DMS79 treated with DMSO at 0.1 percent for 48 hours (cell line): ENCODE measurements around the gene ROPN1L.
A peak's percentile ranks its signal among the peaks of the same experiment; 100 is the strongest.

ENCODE experiments used
- DNase-seq: peaks from one replicate; lab custom pipeline; 2025; lab: John Stamatoyannopoulos, UW

The ROPN1L gene

DNA sequence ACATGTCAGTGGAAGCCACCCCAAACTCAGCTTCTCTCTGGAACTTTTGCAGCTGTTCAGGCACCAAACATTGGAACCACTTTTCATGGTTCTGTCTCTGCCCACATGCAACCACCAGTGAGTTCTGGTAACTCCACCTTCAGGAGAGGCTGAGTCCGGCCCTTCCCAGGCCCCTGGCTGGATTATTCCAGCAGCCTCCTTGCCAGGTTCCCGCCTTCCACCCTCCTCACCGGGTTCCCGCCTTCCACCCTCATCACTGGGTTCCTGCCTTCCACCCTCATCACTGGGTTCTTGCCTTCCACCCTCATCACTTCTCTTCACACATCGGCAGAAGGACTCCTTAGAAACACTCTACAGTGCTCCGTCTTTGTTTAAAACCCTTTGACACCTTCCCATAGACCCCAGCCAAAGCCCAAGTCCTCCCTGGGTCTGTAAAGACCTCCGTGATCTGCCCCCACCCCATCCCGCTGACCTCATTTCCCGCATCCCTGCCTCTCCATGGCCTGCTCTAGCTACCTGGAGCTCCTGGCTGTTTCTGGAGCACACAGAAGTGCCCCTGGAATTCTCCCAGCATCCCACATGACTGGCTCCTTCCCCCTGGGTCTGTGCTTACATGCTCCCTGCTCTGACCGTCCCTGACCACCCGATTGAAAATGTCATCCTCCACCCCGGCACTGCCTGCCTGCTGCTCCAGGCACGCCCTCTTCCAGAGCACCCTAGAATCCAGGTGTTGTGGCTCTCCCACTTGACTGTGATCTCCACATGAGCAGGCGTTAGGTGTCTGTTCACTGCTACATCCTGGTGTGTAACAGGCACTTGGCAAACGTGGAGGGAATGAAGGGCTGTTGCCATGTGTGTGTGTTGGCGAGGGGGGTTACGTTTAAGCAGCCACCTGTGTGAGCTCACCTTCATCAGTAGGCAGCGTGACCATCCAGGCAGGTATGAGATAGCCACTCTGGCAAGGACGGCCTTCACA is 17.7 kb downstream of the ROPN1L start:
- no peak for DNase-seq

DNA sequence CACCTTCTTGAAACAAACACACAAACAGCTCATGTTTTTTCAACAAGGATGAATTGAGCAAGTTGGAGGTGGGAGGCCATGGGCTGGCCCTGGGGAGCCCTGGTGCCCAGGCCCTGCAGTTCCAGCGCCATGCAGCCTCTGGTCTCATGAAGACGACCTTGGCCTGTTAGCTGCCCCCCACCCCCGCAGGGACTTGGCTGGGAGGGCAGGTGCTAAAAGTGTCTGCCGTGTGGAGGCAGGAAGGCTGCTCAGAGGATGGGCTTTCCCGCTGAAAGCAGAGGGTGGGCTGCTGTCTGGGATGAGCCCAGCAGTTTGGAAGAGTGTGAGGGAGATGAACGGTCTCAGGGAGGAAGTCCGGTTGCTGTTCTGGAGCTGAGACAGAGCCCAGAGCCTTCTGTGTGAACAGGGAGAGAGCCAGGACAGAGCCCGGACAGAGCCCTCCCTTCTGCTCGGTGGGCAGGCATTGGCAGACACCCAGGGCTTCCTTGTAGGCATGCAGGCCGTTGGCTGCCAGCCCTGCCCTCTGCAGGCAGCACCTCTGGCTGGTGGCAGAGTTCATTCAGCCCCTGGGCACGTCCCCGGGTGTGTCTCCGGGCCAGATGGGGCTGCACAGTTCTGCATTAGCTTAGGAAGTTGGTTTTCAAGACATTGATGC is 18.7 kb downstream of the ROPN1L start:
- no peak for DNase-seq

DNA sequence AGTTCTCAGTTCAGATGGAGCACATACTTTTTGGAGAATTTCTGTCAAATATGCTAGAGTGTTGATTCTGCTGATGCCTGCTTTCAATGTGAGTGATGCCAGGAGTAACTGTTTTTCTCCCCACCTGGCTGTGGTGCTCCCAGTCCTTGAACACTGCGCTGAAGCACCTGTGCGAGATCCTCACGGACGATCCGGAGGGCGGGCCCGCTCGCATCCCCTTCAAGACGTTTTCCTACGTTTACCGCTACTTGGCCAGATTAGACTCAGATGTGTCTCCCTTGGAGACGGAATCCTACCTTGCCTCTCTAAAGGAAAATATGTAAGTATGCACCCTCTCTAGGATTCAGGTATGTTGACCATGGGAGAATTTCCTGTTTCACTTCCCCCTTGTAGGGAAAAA is 19.4 kb downstream of the ROPN1L start:
- no peak for DNase-seq

DNA sequence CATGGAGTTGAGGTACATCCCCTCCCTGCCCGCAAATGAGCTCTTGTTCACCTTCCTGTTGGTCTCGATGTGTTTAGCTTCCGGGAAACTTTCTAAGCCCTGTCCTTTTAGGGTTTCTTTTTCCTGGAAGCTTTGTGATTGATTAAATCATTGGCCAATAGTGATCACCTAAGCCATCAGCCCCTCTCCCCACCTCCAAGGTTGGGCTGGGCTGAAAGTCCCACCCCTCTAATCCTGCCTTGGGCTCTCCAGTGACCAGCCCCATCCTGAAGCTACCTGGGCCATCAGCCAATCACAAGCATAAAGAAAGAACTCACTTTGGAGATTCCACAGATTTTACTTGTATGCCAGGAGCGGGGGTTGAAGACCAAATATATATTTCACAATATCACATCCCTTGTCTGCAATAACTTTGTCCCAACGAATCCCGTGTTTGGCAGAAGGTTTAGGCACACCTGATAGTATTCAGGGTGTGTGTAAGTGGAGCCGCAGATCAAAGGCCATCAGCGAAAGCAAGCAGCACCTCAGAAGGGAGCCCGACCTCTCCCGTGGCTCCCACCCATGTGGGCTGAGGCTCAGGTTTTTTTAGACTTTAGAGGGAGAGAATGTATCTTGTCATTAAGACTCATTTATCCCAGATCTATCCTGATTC is 20.4 kb downstream of the ROPN1L start:
- no peak for DNase-seq

DNA sequence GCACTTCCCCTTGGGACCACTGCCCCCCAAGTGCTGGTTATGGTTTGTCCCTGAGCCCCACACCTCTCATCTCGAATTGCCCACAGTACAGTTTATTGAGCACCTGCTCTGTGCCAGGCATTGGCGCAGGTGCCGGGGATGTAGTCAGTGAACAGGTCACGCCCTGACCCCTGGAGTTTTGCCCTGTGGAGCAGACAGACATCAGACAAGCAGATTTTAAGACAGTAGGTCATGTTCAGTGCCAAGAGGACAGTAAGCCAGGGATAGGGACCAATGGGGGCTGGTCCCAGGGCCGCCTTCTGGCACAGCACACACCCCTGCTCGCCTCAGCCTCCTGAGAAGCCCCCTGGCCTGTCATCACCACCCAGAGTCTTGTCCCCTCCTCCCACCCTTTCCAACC is 21.9 kb downstream of the ROPN1L start:
- no peak for DNase-seq

DNA sequence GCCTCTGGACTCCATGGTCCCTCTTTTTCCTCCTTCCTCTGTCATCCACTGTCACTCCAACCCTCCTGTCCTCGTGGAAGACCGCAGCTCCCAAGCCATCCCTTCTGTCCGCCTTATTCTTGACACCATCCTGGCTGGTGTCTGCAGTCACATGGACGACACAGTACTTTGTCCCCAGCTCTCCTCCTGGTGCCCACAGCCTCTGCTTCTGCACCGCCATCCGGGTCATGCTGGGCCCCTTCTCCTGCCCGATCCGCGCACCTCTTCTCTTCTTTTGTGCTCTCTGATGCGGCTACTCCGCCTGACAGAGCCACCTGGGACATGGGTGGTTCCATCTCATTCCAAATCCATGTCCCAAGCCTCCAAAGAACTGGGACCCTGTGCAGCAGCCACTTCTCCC is 22.5 kb downstream of the ROPN1L start:
- DNase-seq = no peak

DNA sequence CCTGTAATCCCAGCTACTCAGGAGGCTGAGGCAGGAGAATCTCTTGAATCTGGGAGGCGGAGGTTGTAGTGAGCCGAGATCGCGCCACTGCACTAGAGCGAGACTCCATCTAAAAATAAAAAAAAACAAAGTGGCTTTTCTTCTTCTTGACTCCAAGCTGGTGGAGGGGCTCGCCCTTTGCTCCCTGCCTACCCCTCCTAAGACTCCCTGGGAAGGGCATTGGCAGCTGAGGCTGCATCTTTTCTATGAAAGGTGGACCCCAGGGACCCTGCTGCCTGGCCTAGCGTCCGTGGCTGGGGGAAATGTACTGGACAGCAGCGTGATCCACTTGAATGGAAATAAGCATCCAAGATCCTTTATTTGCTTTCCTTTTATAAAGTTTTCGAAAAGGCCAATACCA is 24.0 kb downstream of the ROPN1L start:
- DNase-seq = no peak

DNA sequence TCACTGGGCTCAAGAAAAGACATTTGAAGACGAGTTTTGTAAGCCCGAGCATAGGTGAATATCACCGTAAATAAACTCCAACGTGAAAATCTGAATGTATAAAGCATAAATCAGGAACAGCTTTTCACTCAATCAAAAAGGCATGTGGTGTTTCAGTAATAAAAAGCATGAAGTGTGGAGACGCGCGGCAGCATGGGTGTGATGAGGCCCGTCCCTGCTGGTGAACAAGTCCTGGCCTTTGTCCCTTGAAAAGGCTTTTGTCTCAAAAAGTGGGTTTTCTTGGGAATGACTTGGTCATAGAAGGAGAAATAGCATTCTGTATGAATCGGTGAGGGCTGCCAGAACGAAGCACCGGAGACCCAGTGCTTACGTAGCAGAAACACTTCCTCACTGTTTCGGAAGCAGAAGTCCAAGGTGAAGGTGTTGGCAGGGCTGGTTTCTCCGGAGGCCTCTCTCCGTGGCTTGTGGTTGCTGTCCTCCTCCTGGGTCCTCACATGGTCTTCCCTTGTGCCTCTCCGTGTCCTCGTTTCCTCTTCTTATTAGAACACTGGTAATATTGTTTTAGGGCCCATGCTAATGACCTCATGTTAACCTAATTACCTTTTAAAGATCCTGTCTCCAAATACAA is 24.9 kb downstream of the ROPN1L start:
- no peak for DNase-seq

DNA sequence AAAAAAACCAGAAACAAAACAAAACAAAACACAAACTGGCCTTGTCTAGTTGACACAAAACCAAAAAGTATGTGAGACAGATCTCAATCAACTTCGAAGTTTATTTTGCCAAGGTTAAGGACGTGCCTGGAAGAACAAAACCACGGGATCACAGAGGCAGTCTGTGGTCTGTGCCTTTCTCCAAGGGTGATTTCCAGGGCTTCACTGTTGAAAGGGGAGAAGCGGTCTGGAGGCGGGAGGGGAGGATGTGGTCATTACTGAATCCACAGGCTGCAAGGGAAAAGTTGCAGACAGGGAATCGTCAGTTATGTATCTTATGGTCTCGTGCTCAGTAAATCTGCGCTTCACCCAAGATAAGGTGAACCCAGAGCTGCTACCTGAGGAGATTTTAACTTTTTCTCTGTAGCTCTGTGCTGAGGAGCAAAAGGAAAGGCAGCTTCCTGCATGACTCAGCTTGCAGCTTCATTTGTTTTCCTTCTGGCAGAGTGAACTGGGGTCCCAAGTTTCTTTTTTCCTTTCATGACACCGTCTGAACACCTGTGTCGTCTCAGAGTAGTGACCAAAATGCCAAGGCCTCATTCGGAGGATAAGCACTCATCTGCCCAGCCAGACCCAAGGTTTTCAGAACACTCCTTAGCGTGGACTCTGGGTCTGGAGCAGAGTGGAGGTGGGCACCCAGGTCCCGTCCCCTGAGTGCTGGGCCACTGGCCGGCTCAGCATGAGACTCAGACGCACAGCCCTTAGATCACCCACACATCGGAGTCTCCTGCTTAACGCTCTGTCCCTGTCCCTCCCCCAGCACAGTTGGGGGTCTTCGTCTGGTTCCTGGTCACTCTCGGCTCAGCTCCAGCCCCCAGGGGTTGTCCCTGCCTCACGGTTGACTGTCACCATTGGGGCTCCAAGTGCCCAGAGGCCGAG is 25.9 kb downstream of the ROPN1L start:
- DNase-seq = no peak

DNA sequence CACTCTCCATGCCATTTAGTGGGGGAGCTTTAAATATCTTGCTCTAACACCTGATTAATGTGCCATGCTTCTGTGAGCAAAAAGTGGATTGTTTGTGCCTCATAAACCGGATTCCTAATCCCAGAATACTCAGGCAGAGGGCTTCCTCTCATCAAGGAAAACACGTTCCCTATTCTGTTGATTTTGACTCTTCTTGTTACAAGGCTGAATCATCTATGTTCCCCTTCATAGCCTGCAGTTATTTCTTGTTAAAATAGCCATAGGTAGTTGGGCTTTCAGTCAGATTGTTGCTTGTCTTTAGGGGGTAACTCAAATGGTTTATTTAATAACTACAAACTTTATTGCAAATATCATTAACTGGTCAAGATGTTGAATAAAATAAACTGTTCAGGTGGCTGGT is 26.6 kb downstream of the ROPN1L start:
- no peak for DNase-seq

DNA sequence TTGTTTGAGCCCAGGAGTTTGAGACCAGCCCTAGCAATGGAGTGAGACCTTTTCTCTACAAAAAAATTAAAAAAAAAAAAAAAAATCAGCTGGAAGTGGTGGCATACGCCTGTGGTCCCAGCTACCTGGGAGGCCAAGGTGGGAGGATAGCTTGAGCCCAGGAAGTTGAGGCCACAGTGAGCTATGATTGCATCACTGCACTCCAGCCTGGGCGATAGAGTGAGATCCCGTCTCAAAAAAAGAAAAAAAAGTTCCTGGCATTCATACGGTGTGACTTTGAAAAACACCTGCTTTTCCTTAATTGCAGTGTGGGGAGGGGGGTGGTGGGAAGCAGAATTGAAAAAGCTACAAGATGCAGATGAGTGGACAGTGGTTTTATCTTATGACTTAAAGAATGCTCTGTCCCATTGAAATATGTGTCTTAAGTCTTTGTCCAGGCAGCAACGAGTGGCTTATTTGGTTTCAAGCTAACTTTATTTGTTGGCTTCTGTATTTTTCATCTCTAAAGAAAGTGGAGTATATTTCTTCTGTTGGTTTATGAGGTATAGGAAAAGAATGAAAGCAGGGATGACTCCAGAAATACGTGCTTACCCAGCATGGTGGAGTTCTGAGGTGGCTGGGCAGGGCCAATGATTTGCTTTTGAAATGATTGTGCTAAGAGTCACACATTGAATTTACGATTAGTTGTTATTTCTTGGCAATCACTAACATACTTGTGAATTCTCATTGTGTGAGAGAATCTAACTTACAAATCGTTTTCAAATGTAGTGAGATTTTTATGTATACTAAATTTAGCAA is 27.8 kb downstream of the ROPN1L start:
- no peak for DNase-seq

DNA sequence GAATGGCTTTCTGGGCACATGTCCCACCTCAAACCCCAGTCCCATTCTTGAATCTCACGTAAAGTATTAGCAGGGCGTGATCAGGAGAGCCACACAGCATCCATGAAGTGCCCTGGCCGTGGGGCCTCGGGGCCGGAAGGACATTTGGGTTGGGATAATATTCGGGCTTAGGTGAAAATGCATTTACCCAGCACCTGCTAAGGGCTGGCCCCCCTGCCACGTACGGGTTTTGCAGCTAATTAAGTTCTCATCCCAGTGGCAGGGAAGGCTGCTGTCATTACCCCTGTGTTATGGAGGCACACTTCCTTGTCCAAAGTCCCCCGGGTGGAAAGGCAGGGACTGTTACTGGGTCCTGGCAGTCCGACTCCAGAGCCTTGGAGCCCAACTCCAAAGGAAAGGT is 29.0 kb downstream of the ROPN1L start:
- no peak for DNase-seq

DNA sequence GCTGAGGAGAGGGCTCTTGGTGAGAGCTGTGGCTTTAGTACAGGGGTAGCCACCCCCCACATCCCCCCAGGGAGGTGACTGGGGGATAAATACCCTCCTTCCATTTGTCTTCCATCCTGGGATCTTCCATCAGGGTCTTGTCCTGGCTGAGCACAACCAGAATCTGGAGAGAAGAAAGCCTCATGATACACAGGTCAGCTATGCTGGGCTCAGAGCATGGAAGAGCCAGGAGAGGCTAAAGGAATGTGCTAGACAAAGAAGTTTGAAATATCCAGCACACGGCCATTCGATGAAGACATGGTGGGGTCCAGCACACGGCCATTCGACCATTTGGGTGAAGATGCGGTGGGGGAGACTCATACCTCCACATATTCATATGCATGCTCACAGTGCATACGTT is 30.0 kb downstream of the ROPN1L start:
- DNase-seq = no peak

DNA sequence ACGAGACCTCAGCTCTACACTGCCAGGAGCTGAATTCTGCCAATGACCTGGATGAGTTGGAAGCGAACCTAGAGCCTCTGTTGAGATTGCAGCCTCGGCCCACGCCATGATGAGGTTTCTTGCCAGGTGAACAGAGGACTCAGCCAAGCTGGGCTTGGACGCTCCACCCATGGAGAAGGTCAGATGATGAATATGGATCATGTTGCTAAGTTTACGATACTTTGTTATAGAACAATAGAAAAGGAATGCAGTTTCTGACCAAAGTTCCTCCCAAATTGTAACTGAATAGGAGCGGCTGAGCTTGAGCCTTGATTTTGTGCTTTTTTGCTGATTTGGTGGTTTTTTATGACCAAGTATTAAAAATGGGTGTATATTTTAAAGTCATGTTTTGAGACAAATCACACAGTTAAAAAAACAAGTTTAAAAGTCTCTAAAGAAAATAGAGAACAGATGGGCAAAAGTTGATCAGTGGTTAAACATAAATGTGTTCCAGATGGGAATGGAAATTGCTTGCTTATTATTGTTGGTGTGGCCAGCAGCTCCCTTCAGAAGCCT is 32.9 kb downstream of the ROPN1L start:
- no peak for DNase-seq

DNA sequence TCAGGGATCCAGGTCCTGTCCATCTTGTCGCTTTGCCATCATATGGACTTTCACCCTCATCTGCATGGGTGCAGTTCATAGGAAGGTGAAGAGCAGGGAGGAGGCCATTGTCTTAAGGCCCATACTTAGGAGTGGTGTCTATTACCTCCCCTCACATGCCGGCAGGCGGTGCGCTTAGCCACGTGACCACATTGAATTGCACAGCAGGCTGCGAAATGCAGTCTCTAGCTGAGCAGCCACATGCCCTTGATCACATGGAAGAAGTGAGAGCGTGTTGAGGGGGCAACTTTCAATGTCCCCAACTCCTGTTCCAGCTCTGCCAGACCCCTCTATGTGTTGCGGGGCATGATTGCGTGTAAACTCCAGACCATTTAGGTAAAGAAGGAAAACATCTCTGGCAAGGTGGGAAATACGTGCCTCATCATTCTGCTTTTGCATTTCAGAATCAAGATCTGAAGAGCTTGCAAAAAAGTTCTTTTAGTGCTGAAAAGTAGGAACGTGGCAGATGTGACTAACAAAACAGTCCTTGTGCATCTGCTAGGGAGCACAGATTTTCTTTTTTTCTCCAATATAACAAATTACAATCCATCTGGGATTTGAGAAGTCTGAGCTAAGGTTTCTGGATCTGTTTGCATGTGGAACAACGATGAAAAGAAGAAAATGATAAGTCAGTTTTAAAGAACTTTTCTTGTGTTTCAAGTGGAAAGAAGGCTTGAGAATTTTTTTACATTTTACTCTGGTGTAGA is 34.4 kb downstream of the ROPN1L start:
- no peak for DNase-seq

DNA sequence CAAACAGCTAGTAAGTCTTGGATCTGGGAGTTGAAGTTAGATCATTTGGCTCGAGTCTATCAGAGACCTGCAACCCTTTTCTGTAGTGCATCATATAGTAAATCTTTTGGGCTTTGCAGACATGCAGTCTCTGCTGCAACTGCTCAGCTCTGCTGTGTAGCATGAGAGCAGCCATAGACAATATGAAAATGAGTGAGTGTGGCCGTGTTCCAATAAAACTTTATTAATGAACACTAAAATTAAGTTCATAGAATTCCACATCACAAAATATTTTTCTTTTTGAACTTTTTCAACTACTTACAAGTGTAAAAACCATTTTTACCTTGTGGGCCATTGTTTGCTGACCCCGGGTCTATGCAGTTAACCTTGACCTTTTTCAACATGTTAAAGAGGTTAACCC is 35.2 kb downstream of the ROPN1L start:
- DNase-seq = no peak

DNA sequence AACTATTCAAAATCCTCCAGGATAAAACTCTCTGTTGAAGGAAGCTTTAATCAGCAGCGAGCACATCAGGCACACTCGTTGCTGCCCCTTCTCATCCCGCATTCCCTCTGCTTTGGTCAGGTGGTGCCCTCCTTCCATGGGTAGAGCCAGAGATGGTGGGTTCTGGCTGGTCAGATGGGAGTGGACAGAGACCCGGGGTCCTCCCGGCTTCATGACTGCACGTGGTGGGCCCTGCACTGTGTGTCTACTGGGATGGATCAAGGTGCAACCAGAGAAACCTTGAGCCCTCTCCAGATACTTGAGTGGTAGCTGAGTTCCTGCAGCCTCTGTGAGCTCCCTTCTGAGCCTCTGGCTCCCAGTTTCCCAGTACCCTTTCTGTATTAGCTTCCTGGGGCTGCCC is 36.3 kb downstream of the ROPN1L start:
- DNase-seq = no peak

DNA sequence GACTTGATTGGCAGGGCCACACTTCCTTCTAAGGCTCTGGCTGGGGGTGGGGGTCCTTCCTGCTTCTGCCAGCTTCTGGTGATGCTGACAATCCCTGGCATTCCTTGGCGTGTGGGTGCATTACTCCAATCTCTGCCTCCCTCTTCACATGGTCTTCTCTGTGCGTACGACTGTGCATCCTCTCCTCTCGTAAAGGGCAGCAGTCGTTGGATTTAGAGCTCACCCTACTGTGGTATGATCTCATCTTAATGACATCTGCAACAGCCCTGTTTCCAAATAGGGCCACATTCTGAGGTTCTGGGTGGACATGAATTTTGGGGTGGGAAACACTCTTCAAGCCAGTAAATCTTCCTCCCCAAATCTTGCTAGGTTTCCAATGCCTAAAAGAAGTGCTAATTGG is 36.8 kb downstream of the ROPN1L start:
- DNase-seq = no peak

DNA sequence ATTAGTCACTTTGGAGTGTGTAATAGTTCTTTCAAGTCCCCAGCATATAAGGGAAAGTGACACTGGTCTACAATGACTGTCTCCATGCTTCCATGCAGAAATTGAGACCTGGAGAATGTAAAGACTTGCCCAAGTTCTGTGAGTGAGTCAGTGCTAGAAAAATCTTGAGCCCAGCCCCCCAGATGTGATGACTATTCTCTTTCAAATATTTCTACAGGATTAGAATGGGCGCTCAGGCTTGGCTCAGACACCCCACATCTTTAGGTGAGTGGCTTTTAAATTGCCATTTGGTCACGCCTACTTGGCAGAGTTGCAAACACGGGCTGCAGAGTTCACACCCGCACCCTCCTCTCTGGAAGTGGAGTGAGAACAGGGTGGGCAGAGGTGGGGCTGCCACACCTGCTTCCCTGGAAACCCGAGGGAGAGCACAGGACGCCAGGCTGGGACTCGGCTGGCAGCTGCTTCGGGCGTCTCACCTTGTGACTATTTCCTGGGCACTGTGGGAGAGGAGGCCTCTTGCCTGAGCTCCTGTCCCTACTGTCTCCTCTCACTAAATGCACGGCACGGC is 37.6 kb downstream of the ROPN1L start:
- peak; percentile 49 for DNase-seq
